HEK293 (cell line): ENCODE data around the gene CASKIN2.

Experiments used
- CTCF ChIA-PET: fragments of 350-600 bp; formaldehyde crosslinking; extraction: SDS; loops from one replicate; lab custom pipeline; 2021; ENCODE audit warnings: antibody characterized with exemption; lab: Yijun Ruan, JAX
- POLR2A ChIA-PET: fragments of 300-600 bp; formaldehyde crosslinking; extraction: SDS; loops from one replicate; lab custom pipeline; 2020; ENCODE audit warnings: antibody characterized with exemption, inconsistent platforms; lab: Yijun Ruan, JAX
- H3K27ac ChIP-seq: fragments of 200-500 bp; sonication (Bioruptor generic); 2 replicates; pipeline ENCODE4 v1.5.1; 2014; ENCODE audit warnings: low read depth, low read length, control low read depth, inconsistent platforms; ENCODE audit errors: extremely low read depth
- H3K36me3 ChIP-seq, 2 experiments: fragments of 200-500 bp in 1 of 2; sonication (Bioruptor generic) in 1 of 2; 1 replicate in 1 of 2; 2 replicates in 1 of 2; pipeline ENCODE4 v1.5.1; 2014 to 2017; ENCODE audit warnings: inconsistent platforms in 2 of 2, low read length in 2 of 2; ENCODE audit not compliant: control insufficient read depth in 2 of 2, insufficient read depth in 1 of 2
- H3K4me1 ChIP-seq: fragments of 200-500 bp; sonication (Bioruptor generic); 2 replicates; pipeline ENCODE4 v1.5.1; 2014; ENCODE audit warnings: mild to moderate bottlenecking, low read length, inconsistent platforms; ENCODE audit not compliant: control insufficient read depth, insufficient read depth
- H3K4me3 ChIP-seq: 2 replicates; pipeline ENCODE4 v1.5.1; 2011; ENCODE audit warnings: low read depth, mild to moderate bottlenecking, control low read depth, low read length, moderate library complexity
- H3K9me3 ChIP-seq: fragments of 200-500 bp; sonication (Bioruptor generic); 2 replicates; pipeline ENCODE4 v1.5.1; 2014; ENCODE audit warnings: low read depth, low read length, inconsistent platforms; ENCODE audit not compliant: control insufficient read depth, insufficient read depth
- HIC1 ChIP-seq: fragments of 450-650 bp; formaldehyde crosslinking; IDR thresholded peaks from 2 replicates; pipeline ENCODE4 v1.5.1; 2016; ENCODE audit warnings: missing biosample characterization, missing genetic modification characterization
- HOXA7 ChIP-seq: sonication (generic); formaldehyde crosslinking; IDR thresholded peaks from 2 replicates; pipeline ENCODE4 v1.8.1; 2022; ENCODE audit warnings: missing genetic modification reagents, borderline replicate concordance
- PRDM10 ChIP-seq: fragments of 450-650 bp; formaldehyde crosslinking; IDR thresholded peaks from 2 replicates; pipeline ENCODE4 v1.5.1; 2016; ENCODE audit warnings: missing biosample characterization, missing genetic modification characterization
- SCRT2 ChIP-seq: fragments of 450-650 bp; formaldehyde crosslinking; IDR thresholded peaks from 2 replicates; pipeline ENCODE4 v1.5.1; 2016; ENCODE audit warnings: missing biosample characterization, missing genetic modification characterization
- WT1 ChIP-seq: fragments of 450-650 bp; formaldehyde crosslinking; IDR thresholded peaks from 2 replicates; pipeline ENCODE4 v1.5.1; 2016; ENCODE audit warnings: missing biosample characterization, missing genetic modification characterization
- ZBTB17 ChIP-seq: fragments of 450-650 bp; formaldehyde crosslinking; IDR thresholded peaks from 2 replicates; pipeline ENCODE4 v1.5.1; 2016; ENCODE audit warnings: missing biosample characterization, missing genetic modification characterization
- ZBTB48 ChIP-seq: fragments of 450-650 bp; formaldehyde crosslinking; IDR thresholded peaks from 2 replicates; pipeline ENCODE4 v1.5.1; 2016; ENCODE audit warnings: missing biosample characterization, missing genetic modification characterization
- ZFP41 ChIP-seq: fragments of 450-650 bp; formaldehyde crosslinking; IDR thresholded peaks from 2 replicates; pipeline ENCODE4 v1.5.1; 2016; ENCODE audit warnings: missing biosample characterization, missing genetic modification characterization, borderline replicate concordance
- ZNF148 ChIP-seq: fragments of 450-650 bp; formaldehyde crosslinking; IDR thresholded peaks from 2 replicates; pipeline ENCODE4 v1.5.0; 2017; ENCODE audit warnings: missing biosample characterization, missing genetic modification characterization, borderline replicate concordance
- ZNF155 ChIP-seq: fragments of 450-650 bp; formaldehyde crosslinking; IDR thresholded peaks from 2 replicates; pipeline ENCODE4 v1.5.1; 2016; ENCODE audit warnings: missing biosample characterization, missing genetic modification characterization
- ZNF16 ChIP-seq: fragments of 450-650 bp; formaldehyde crosslinking; IDR thresholded peaks from 2 replicates; pipeline ENCODE4 v1.5.1; 2016; ENCODE audit warnings: low read depth, missing biosample characterization, missing genetic modification characterization
- ZNF23 ChIP-seq: fragments of 450-650 bp; formaldehyde crosslinking; IDR thresholded peaks from 2 replicates; pipeline ENCODE4 v1.5.1; 2016; ENCODE audit warnings: missing biosample characterization, missing genetic modification characterization, borderline replicate concordance
- ZNF311 ChIP-seq: fragments of 450-650 bp; formaldehyde crosslinking; IDR thresholded peaks from 2 replicates; pipeline ENCODE4 v1.5.1; 2017; ENCODE audit warnings: missing biosample characterization, missing genetic modification characterization, borderline replicate concordance
- ZNF324 ChIP-seq: fragments of 450-650 bp; formaldehyde crosslinking; IDR thresholded peaks from 2 replicates; pipeline ENCODE4 v1.5.1; 2016; ENCODE audit warnings: missing biosample characterization, missing genetic modification characterization
- ZNF518A ChIP-seq: fragments of 450-650 bp; formaldehyde crosslinking; conservative IDR thresholded peaks from 2 replicates; pipeline ENCODE4 v1.5.1; 2016; ENCODE audit warnings: low read depth, missing biosample characterization, missing genetic modification characterization
- ZNF560 ChIP-seq: fragments of 450-650 bp; formaldehyde crosslinking; IDR thresholded peaks from 2 replicates; pipeline ENCODE4 v1.5.1; 2017; ENCODE audit warnings: missing biosample characterization, missing genetic modification characterization, borderline replicate concordance
- ZNF585B ChIP-seq: fragments of 450-650 bp; formaldehyde crosslinking; IDR thresholded peaks from 2 replicates; pipeline ENCODE4 v1.5.1; 2016; ENCODE audit warnings: missing biosample characterization, missing genetic modification characterization

CASKIN2 gene

GRCh38 chr17:75498726-75499213, 16.6 kb downstream of the CASKIN2 start (continued):
- TF ChIP-seq SCRT2 (tag by site-specific recombination) (peak; percentile 89), PRDM10 (tag by site-specific recombination) (0 out of 2 replicates have a peak, but pooled peaks have one; percentile 10), ZNF518A (tag by site-specific recombination) (no peak), ZBTB48 (tag by site-specific recombination) (peak; percentile 77)

DNA sequence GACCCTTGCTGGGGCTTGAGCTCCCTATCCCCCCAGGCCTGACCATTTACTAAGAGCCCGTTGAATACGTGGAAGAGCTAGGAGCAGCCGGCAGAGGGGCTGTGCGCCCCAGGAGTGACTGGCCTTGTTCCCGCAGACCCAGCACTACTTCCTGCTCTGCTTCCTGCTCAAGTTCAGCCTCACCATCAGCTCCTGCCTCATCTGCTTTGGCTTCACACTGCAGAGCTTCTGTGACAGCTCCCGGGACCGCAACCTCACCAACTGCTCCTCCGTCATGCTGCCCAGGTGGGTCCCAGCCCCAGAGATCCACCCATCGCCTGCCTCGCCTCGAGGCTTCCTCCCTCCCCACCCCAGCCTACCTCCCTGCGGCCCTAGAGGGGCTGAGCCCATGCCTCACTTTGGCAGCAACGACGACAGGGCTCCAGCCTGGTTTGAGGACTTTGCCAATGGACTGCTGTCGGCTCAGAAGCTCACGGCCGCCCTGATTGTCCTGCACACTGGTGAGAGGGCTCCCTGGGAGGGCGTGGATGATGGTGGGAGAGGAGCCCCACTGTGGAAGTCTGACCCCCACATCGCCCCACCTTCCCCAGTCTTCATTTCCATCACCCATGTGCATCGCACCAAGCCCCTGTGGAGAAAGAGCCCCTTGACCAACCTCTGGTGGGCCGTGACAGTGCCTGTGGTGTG, 17.2 kb downstream of the CASKIN2 start:
- CTCF ChIA-PET: interaction anchor here (1.1 to 1.3 kb wide), 2 partner anchors 71 to 252 kb away, joined by 3 to 4 read pairs; no protein-coding TSS in a partner anchor
- Histone ChIP-seq H3K36me3 (peaks cover 0 to 91% of the 10 kb centered on the region in 2 experiments), H3K9me3 (no peaks in the 10 kb centered on the region), H3K4me1 (no peaks in the 10 kb centered on the region), H3K4me3 (no peak overlapping the region), H3K27ac (no peak overlapping the region)
- POLR2A ChIA-PET: interaction anchor here (0.5 to 3.4 kb wide), 6 partner anchors 18 to 310 kb away, joined by 3 to 16 read pairs (median 4); partner anchors contain the start of genes LLGL2, TMEM94 and TSEN54
- TF ChIP-seq PRDM10 (tag by site-specific recombination): no peak
- TF ChIP-seq ZFP41 (tag by site-specific recombination): no peak
- no peak for TF ChIP-seq ZNF324
- no peak for TF ChIP-seq ZNF16 (tag by site-specific recombination)
- TF ChIP-seq HOXA7 (CRISPR knock-in tag): no peak
- TF ChIP-seq ZNF560: no peak
- no peak for TF ChIP-seq ZNF148 (tag by site-specific recombination)
- no peak for TF ChIP-seq ZNF155
- TF ChIP-seq ZNF585B (tag by site-specific recombination): no peak
- no peak for TF ChIP-seq ZNF23 (tag by site-specific recombination)
- TF ChIP-seq ZNF311 (tag by site-specific recombination): no peak
- TF ChIP-seq ZBTB17 (tag by site-specific recombination): no peak
- TF ChIP-seq HIC1 (tag by site-specific recombination): no peak
- no peak for TF ChIP-seq WT1 (tag by site-specific recombination)
